ENCODE results near the gene IFNB1. TPM values are rescaled to one million over a fixed set of nuclear protein-coding genes. Genes with fewer than 3 reads are reported as not detected.

Gene IFNB1
- total and polyA plus RNA-seq, 12 donors: not detected

GRCh38 chr9:21027295-21027694, 50.4 kb downstream of the IFNB1 start:
- peaks cover 9 to 14% of the 10 kb centered on the region in 2 donors for H3K4me1 ChIP-seq (replicated peaks in 1 of 2)
- intact Hi-C loops (cut with DNase I): no loop called here
- DNase-seq: no peak
- no peaks in the 10 kb centered on the region for H3K27me3 ChIP-seq
- WGBS, 4 donors: 74 to 79% (median 79%) methylated on average over 4 of the region's 4 CpGs
- H3K27ac ChIP-seq: no peak overlapping the region
- H3K9me3 ChIP-seq (replicated peaks in 1 of 3): no peaks in the 10 kb centered on the region
- H3K36me3 ChIP-seq (replicated peaks in 1 of 2): no peaks in the 10 kb centered on the region
- H3K4me3 ChIP-seq: no peak overlapping the region
- no peak for TF ChIP-seq POLR2A (IDR thresholded peaks at IDR 0.05)
- TF ChIP-seq, protein P1, sequence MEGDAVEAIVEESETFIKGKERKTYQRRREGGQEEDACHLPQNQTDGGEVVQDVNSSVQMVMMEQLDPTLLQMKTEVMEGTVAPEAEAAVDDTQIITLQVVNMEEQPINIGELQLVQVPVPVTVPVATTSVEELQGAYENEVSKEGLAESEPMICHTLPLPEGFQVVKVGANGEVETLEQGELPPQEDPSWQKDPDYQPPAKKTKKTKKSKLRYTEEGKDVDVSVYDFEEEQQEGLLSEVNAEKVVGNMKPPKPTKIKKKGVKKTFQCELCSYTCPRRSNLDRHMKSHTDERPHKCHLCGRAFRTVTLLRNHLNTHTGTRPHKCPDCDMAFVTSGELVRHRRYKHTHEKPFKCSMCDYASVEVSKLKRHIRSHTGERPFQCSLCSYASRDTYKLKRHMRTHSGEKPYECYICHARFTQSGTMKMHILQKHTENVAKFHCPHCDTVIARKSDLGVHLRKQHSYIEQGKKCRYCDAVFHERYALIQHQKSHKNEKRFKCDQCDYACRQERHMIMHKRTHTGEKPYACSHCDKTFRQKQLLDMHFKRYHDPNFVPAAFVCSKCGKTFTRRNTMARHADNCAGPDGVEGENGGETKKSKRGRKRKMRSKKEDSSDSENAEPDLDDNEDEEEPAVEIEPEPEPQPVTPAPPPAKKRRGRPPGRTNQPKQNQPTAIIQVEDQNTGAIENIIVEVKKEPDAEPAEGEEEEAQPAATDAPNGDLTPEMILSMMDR (IDR thresholded peaks at IDR 0.05): no peak

Small RNA genes within 50 kb of the gene (small RNA-seq; reads per million reads assigned to genes)
- gene IFNWP4: 0 reads per million in 2 donors

Other genes starting within 250 kb of the IFNB1 start
- 10 to 100 TPM in 2 of 9 donors, 1 to 10 TPM in 7; 1.2 to 13.7 (median 4.7) TPM for gene HACD4, start 46.3 kb downstream of the IFNB1 start, total RNA-seq
- 1 to 10 TPM; 1.7 to 2.6 (median 2.1) TPM for gene HACD4, start 46.3 kb downstream of the IFNB1 start, polyA plus RNA-seq
- gene IFNW1, start 63.9 kb upstream of the IFNB1 start, total RNA-seq: not detected
- gene IFNW1, start 63.9 kb upstream of the IFNB1 start, polyA plus RNA-seq: not detected
- gene IFNA21, start 88.7 kb upstream of the IFNB1 start, total RNA-seq: not detected
- gene IFNA21, start 88.7 kb upstream of the IFNB1 start, polyA plus RNA-seq: not detected
- gene IFNA4, start 109.6 kb upstream of the IFNB1 start, total RNA-seq: not detected
- not detected for gene IFNA4, start 109.6 kb upstream of the IFNB1 start, polyA plus RNA-seq
- not detected for gene IFNA7, start 124.3 kb upstream of the IFNB1 start, total RNA-seq
- gene IFNA7, start 124.3 kb upstream of the IFNB1 start, polyA plus RNA-seq: not detected
- gene IFNA10, start 129.2 kb upstream of the IFNB1 start, total RNA-seq: not detected
- gene IFNA10, start 129.2 kb upstream of the IFNB1 start, polyA plus RNA-seq: not detected
- not detected for gene IFNA16, start 139.4 kb upstream of the IFNB1 start, total RNA-seq
- gene IFNA16, start 139.4 kb upstream of the IFNB1 start, polyA plus RNA-seq: not detected
- gene IFNA17, start 150.3 kb upstream of the IFNB1 start, total RNA-seq: not detected
- not detected for gene IFNA17, start 150.3 kb upstream of the IFNB1 start, polyA plus RNA-seq
- not detected for gene IFNA14, start 162.1 kb upstream of the IFNB1 start, total RNA-seq
- not detected for gene IFNA14, start 162.1 kb upstream of the IFNB1 start, polyA plus RNA-seq
- under 1 TPM in 1 of 9 donors, not detected in 8; 0.72 TPM for gene IFNA5, start 227.4 kb upstream of the IFNB1 start, total RNA-seq
- gene IFNA5, start 227.4 kb upstream of the IFNB1 start, polyA plus RNA-seq: not detected

Measured in adrenal gland (tissue), 12 donors.